ENCODE measurements around the gene SYNJ2.
"Not testable (repeated sequence)": the region's sequence is repeated elsewhere in the genome, so short reads cannot be mapped to it uniquely, and the experiment has no call there.

SYNJ2 gene, protein sequence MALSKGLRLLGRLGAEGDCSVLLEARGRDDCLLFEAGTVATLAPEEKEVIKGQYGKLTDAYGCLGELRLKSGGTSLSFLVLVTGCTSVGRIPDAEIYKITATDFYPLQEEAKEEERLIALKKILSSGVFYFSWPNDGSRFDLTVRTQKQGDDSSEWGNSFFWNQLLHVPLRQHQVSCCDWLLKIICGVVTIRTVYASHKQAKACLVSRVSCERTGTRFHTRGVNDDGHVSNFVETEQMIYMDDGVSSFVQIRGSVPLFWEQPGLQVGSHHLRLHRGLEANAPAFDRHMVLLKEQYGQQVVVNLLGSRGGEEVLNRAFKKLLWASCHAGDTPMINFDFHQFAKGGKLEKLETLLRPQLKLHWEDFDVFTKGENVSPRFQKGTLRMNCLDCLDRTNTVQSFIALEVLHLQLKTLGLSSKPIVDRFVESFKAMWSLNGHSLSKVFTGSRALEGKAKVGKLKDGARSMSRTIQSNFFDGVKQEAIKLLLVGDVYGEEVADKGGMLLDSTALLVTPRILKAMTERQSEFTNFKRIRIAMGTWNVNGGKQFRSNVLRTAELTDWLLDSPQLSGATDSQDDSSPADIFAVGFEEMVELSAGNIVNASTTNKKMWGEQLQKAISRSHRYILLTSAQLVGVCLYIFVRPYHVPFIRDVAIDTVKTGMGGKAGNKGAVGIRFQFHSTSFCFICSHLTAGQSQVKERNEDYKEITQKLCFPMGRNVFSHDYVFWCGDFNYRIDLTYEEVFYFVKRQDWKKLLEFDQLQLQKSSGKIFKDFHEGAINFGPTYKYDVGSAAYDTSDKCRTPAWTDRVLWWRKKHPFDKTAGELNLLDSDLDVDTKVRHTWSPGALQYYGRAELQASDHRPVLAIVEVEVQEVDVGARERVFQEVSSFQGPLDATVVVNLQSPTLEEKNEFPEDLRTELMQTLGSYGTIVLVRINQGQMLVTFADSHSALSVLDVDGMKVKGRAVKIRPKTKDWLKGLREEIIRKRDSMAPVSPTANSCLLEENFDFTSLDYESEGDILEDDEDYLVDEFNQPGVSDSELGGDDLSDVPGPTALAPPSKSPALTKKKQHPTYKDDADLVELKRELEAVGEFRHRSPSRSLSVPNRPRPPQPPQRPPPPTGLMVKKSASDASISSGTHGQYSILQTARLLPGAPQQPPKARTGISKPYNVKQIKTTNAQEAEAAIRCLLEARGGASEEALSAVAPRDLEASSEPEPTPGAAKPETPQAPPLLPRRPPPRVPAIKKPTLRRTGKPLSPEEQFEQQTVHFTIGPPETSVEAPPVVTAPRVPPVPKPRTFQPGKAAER (N-terminal part only)

DNA sequence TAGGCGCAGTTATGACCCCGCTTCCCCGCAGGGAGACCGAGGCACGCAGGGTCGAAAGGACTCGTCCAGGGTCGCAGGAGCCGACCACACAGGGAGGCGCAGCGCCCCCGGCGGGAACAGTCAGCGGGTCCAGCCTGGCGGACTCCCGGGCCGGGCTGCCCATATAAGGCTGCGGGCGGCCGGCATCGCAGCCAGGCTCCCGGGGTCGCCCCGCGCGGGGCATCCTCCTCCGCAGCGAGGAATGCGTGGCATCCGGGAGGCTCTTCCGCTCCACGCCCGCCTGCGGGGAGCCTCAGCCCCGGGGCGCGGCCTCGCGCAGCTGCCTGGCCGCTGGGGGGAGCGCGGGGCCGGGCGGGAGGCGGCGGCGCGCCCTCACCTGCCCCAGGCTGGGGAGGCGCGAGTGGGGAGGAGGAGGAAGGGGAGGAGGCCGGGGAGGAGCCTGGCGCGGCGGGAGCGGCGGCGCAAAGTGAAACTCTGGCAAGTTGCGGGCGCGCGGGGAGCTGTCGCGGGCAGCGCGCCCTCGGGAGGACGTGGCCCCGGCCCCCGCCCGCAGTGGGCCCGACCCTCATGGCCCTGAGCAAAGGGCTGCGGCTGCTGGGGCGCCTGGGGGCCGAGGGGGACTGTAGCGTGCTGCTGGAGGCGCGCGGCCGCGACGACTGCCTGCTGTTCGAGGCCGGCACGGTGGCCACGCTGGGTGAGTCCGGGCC, at the start of gene SYNJ2:
SYNJ2 (plus strand) TSS at position 469 of the 707 bp plus-strand sequence; CDS start at position 568, 99 bp downstream.
- no peak for DNase-seq

DNA sequence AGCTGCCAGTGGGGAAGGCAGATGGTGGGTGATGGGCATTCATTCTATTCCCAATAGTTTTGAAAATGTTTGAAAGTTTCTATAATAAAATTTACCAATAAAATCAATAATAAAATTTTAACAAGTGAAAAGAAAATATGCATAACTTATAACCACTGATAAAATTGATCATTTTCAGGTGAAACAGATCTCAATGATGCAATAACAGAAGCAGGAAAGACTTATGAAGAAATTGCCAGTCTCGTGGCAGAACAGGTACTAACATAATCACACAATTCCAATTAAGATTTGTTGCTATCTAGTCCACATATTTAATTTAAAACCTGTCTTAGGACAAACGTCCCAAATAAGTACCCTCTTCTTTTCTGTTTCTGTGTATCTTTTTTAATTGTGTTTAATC, 45.9 kb upstream of the SYNJ2 start:
- no peak for DNase-seq

DNA sequence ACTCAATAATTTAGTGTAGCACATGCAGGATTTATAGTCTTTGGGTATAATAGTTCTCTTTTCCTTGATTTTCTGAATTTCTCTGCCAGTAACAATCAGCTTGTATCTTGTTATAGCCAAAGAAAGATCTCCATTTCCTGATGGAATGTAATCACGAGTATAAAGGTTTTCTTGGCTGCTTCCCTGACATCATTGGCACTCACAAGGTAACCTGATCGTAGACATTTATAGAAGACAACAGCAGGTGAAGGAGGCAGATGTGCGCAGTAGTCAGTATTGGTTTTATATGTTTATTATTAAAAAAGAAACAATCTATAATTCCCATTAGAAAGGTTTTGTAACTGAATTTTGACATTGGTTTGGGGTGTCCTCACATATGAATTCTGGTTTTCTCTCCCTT, 44.3 kb upstream of the SYNJ2 start:
- DNase-seq, result no peak

DNA sequence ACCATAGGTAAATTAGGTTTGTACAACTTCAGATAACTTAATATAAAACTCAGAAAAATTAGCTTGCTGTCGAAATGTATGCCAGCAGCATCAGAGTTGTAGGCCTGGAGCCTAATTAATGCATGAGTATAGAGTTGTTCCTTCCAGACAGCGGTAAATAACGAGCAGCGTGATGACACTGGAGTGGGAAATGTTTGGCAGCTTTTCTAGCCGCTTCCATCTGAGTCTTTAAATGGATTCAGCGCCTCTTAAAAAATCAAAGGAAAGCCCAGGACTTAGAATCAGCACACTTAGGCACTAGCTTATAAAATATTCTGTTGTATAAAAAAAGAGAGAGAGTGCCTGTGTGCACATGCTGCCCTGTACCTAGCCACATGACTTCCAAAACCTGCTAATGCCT, 43.7 kb upstream of the SYNJ2 start:
- no peak for DNase-seq

DNA sequence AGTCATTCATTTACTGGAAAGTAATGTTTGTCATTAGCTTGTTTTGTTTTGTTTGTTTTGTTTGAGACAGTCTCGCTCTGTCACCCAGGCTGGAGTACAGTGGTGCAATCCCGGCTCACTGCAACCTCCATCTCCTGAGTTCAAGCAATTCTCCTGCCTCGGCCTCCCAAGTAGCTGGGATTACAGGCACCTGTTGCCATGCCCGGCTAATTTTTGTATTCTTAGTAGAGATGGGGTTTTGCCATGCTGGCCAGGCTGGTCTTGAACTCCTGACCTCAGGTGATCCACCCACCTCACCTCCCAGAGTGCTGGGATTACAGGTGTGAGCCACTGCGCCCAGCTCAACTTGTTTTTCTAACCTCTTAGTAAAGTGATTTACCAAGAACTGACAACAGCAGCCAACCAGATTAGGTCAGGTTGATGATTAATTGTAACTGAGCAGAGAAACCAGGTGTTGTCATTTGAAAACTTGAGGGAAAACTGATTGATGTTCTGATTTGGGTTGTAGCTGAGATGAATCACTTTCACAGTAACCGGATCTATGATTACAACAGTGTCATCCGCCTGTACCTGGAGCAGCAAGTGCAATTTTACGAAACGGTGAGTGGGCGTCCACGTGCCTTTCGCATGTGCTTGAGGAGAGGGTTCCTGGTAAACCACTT, 41.2 kb upstream of the SYNJ2 start:
- DNase-seq, result not testable (repeated sequence)

DNA sequence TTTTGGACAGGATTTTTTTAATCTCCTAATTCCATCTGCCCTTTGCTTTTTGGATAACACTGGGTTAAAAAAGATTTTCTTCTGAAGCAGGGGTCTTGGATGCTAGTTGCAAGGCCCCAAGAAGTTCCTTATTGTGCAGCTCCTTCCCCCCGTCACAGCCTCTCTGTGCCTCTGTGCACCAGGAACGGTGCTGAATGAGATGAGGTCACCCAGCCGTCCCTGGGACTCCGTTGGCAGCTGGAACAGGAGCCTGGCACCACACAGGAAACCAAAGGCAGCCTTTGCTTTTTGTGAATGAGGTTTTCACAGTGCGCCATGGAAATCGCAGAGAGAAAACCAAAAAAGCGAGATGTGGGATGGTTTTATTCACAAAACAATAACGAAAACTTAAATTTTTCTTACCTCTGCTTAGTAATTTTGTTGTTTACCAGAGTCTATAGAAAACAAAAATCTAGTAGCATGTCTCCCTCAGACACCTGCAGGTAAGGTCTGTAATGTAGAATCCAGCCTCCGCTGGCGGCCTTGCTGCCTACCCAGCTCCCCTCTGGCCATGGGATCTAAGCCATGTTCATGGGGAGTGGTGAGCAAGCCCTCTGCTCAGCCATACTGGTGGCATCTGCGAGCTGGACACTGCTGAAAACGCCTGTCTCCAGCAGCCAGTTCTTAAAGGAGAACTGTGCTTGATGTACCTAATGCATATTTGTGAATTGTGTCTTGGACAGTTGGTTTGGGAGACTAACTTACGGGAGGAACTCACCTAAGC, 40.4 kb upstream of the SYNJ2 start:
- DNase-seq, result no peak

DNA sequence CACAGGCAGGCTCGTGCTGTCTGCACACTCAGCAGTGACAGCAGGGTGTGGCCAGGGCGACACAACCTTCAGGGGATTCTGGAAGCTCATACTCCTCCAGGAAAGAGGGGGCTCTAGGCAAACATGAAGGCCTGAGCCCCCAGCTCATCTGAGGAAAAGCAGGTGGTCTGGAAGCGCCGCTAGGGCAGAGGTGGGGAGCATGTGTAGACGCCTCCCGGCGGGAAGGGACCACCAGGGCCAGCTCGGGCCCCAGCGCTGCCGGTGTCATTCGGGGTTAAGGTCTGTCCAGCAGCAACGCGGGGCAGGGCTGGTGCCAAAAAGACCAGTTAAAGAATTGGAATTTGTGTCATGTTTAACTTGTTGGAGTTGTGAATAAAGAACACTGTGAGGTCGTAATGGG, 39.3 kb upstream of the SYNJ2 start:
- no peak for DNase-seq

DNA sequence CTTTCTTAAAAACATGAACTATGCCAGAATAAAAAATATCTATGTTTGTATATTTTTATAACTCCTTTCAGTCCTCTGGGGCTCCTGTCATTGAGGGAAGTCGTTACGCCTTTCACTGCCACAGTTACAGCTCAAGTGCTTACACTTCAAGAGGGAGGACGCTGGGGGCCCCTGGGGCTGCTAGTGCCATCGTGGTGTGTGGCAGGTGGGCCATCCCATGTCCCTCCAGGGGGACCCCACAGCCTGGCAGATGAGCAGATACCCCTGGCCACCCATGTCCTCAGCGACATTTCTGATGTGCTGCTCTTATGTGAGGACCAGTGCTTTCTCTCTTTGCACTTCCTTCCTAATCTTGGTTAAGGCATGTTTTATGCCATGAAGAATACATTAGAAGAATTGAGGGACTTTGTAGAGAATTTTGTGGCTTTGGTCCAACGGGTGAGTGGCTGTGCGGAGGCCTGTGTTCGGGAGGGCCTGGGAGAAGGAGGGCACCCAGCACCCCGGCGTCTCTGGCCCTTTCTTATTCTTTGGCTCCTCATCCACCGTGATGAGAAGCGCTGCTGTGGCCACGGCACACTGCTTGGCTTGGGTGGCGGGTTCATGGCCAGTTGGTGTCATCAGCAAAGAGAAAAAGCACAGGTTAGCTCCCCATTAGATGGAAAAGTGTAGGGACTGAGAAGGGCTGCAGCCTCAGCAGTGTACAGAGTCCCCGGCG, 38.3 kb upstream of the SYNJ2 start:
- no peak for DNase-seq

DNA sequence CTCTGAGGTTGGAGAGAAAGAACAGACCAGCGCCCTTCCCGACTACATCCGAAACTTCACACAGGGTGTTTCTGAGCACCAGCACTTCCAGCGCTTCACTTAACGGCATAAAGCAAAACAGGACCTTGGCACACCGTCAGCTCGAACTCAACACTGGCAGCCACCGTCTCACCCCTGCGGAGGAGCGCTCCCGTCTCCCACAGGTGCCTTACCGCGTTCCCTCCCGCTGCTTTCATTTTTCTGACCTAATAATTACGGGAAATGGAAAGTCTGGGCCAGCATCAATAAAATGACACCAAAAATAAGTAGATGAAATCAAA, 37.7 kb upstream of the SYNJ2 start:
- DNase-seq, result no peak

DNA sequence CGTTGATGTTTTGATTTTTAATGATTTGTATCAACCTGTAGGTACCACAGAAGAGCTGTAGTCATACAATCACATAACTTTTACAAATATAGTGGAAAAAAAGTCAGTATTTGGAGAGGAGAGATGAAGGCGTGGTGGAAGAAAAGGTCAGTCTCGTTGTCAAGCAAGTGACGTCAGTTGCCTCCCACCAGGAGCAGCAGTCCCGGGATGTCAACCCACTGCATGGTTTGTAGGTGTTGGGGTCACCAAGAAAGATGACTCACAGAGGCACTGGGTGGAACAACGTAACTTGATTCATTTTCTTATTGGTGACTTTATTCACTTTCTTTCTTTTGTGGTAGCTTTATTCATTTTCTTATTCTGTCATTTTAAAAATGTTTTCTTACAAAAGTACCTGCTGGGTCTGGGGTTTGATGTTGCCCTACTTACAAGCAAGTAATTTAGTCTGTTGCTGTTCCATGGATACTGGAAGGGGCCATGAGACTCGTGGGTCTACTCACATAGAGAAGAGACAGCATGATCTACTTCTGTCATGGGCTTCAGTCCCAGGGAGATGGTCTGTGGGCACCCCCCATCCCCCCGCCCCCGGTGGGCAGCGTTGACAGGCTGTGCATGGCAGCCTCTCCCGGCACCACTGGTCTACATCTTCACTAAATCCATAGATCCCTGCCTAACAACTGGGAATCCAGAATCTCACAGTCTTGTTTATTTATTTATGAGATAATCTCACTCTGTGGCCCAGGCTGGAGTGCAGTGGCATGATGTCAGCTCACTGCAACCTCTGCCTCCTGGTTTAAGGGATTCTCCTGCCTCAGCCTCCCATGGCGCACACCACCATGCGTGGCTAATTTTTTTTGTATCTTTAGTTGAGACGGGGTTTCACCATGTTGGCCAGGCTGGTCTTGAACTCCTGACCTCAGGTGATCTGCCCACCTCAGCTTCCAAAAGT, 36.4 kb upstream of the SYNJ2 start:
- no peak for DNase-seq

DNA sequence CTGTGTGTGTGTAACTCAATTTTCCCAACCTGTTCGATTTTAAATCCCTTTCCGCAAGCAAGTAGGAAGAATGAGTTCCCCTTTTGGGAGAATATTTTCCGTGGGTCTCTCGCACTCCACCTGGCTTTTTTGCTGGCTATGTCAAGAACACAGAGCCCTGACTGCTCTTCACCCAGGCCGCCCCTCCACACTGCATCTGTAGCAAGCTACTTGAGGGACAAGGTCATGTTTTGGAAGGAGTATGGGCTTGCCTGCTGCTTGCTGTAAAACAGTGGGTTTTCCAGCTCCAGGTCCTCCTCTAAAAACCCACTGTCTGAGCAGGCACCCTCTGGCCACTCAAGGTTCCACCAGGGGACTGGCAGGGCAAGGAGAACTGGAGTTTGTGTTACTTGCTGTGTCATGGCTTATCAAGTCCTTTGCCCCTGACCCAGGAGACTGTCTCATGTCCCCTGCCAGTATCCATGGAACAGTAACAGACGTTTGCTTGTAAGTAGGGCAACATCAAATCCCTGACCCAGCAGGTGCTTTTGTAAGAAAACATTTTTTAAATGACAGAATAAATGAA, 35.5 kb upstream of the SYNJ2 start:
- no peak for DNase-seq

DNA sequence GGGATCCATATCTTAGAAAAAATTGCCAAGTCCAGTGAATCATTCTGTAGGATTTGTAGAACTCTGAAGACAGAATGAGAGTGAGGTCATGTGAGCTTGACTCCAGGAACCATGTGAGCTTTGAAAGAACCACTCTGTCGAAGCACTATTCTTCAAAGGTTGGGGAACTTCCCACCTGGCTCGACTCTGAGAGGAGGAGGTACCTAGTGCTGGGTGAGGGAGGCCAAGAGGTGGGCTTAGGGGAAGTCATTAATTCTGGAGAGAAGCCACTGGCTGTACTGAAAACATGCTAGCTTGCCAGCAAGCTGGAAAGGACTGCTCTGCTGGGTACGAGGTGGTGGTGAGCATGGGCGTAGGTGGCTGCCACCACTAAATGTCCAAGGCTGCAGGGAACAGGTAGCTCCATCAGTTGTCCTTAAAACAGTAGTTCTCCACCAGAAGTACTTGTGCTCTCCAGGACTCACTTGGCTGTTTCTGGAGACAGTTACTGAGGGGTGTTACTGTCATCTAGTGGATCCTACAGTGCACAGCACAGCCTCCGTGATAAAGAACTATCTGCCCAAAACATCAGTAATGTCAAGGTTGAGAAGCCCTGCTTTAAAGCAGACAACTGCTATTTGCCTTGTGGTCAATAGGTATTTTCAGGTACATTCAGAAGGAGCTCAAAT, 34.7 kb upstream of the SYNJ2 start:
- no peak for DNase-seq

DNA sequence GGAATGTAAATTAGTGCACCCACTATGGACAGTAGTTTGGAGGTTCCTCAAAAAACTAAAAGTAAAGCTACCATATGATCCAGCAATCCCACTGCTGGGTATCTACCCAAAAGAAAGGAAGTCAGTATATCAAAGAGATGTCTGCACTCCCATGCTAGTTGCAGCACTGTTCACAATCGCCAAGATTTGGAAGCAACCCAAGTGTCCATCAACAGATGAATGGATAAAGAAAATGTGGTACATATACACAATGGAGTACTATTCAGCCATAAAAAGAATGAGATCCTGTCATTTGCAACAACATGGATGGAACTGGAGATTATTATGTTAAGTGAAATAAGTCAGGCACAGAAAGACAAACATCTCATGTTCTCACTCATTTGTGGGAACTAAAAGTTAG, 30.8 kb upstream of the SYNJ2 start:
- not testable (repeated sequence) for DNase-seq

DNA sequence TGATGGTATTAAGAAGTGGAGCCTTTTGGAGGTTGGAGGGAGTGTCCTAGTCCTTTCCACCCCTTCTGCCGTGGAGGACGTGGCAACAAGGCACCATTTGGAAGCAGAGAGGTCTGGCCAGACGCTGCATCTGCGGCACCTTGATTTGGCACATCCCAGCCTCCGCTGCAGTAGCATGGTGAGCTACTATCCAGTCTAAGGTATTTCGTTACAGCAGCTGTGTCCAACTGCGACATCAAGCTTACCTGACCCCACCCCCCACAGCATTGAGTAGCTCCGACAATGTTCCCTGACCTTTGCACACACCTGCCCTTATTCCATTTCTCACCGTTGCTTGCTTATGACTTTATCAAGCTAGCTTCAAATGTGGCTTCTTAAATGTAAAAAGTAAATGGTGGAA, 29.8 kb upstream of the SYNJ2 start:
- DNase-seq, result no peak

DNA sequence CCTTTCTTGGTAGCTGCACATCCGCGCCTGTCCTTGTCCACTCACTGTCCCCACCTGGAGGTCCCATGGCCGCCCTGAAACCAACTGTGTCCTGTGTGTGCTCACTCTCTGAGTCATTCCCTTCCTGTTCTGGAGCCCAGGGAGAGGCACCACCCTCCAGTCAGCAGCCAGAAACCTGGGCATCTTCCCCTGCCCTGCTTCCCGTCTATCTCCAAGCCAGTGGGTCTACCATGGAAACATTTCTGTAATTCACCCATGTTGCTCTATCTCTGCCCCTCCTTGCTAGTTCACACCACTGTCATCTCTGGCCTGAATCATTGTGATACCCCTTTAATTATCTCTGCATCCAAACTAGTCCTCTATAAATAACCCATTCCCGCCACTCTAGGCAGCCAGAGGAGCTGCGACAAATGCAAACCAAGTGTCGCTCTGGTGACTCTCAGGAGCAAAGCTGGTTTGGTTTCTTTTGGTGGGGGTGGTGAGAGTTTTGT, 28.8 kb upstream of the SYNJ2 start:
- no peak for DNase-seq

DNA sequence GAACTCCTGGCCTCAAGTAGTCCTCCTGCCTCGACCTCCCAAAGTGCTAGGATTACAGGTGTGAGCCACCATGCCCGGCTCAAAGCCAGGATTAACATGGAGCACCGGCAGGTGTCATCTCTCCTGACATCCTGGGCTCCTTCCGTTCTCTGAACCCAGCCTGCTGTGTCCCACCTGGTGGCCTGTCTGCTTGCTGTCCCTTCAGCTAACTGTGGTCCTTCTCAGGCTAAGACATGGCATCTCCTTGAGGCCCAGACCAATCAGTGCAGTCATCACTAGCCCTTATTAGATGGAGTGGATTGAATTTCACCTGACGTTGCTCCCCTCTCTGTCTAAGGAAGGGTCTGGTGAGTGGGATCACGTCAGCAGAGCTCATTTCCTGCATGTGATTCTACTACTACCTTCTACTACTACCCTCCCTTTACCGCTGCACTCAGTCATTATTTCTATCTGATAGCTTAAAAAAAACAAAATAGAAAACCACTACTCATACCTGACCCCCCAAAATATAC, 28.0 kb upstream of the SYNJ2 start:
- DNase-seq, result no peak

DNA sequence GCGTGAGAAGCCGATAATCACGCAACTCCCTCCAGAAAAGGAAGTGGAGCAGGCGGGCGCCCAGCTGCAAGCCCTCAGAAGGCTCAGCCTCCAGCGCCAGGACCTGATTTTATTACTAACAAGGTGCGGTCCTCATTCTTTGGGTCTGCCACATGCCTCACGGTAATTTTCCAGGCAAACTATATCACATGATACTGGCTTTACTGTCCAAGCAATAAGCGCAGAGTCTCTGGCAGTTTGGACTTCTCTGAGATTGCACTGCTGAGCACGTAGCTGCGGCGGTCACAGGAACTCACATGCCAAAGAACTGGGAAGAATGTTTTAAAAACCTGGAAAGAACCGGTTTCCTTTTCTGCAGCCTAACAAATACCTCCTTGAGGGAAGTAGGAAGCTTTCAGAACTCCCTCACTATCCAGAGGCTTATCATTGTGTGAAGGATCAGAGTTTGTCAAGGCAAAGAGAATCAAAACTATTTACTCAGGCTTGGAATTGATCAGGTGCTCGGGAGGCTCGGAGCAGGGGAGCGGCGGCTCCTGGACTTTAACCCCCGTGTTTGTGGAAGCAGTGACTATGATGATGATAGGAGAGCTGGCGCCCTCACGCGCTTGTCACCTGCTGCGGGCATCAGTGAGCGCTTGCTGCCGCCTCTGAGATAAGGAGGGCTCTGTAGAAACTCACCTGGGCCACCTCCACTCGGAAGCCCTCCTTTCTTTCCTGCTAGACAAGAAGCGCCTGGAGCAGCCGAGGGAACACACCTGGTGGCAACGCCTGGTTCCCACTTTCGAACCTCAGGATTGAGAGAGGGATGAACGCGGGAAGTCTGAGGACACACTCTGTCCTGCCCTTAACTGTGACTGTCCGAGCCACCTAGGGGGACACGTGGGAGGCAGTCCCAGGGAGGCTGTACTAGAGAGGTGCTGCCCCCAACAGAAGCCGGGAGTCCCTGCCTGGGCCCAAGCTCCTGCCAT, 27.2 kb upstream of the SYNJ2 start:
- DNase-seq, result no peak
